Cardiac fibroblast (primary cell): ENCODE measurements around the gene FREM1.

ENCODE experiments used
- DNase-seq, 2 donors: peaks; one replicate each; pipeline versions ENCODE4 v3.0.0 to v3.0.0-alpha.2; 2010; ENCODE audit warnings: low read depth in 2 of 2
- H3K4me3 ChIP-seq, 2 donors: replicated peaks in 1 of 2; 1 replicate in 1 of 2; 2 replicates in 1 of 2; pipeline ENCODE4 v1.5.1; 2011; ENCODE audit warnings: low read depth in 2 of 2, low read length in 2 of 2, mild to moderate bottlenecking in 2 of 2, moderate library complexity in 1 of 2
- CTCF ChIP-seq: IDR thresholded peaks from one replicate; pipeline ENCODE4 v1.5.1; 2011; ENCODE audit warnings: low read depth, mild to moderate bottlenecking, low read length, inconsistent platforms

The FREM1 gene

GRCh38 chr9:14891332-14891731, 18.9 kb downstream of the FREM1 start:
- DNase-seq, result no peak
- TF ChIP-seq CTCF, result no peak
- H3K4me3 ChIP-seq, result no peak overlapping the region

DNA sequence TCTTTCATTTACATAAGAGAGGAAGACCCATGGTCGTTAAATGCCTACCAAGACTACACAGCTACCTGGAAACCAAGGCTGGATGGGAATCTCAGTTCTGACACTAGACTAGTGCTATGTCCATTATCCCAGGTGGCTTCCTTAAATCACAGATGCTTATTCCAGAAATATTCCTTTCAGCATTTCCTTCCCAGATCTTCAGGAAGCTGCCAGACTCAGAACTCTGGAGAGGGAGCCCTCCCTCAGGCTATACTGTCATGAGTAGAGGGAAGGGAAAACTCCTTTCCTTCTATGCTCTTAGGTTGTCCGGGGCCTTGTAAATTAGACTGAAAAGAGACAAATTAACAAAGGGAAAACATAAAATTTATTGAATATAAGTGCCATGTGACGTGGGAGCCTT, 20.8 kb downstream of the FREM1 start:
- TF ChIP-seq CTCF, result no peak
- no peak overlapping the region for H3K4me3 ChIP-seq

DNA sequence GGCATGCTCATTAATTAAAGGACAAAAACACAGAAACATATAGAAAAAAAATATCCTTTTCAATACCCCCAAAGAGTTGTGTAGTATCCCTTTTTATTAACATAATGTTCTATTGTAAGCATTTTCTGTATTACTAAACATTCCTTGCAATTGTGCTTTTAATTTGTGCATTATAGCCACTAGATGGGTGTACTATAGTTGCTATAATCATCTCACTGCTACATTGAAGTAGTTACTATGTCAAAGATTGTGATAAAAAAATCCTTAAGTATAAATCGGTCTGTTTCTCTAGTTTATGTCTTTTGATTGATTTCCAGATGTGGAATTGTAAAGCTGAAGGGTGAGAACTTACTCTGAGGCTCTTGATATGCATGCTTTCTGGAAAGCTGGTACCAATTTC, 21.4 kb downstream of the FREM1 start:
- DNase-seq, result no peak
- TF ChIP-seq CTCF, result no peak
- no peak overlapping the region for H3K4me3 ChIP-seq

More for the DNA sequence above, 20.8 kb downstream of the FREM1 start:
- no peak for DNase-seq

DNA sequence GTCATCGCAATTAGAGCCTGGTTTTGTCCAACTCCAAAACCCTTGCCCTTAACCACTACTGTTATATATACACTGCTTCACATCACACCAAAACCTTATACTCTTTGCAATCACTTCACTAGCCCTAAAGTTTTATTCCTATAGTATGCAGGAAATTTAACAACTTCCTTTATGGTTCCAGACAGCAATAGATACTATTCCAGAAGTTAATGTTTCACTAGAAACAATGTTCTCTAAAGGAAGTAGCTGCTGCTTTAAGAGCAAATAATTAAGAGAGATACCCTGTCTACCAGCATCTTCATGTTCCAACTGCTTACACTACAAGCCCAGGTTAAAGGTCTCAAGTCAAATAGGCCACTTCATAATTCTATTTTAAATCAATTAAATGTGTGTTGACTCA, 22.0 kb downstream of the FREM1 start:
- DNase-seq, result no peak
- H3K4me3 ChIP-seq, result no peak overlapping the region
- no peak for TF ChIP-seq CTCF

DNA sequence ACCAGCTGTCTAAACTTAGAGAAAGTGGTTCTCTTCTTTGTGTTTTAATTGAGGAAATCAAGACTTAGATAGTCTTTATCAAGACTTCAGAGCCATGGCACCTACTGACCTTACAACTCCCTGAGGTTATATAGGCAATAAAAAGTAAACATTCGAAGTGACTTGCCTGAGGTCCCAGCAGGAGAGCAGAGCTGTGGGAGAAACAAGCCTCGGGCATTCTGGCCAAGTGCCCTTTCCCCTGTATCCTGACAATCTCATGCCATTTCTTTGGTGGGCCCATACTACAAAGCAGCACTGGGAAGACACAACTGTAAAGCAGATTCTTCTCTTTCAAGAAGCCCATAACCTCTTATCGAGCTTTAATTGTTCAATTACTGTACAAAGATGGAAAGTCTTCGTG, 23.1 kb downstream of the FREM1 start:
- no peak for TF ChIP-seq CTCF
- H3K4me3 ChIP-seq, result no peak overlapping the region

DNA sequence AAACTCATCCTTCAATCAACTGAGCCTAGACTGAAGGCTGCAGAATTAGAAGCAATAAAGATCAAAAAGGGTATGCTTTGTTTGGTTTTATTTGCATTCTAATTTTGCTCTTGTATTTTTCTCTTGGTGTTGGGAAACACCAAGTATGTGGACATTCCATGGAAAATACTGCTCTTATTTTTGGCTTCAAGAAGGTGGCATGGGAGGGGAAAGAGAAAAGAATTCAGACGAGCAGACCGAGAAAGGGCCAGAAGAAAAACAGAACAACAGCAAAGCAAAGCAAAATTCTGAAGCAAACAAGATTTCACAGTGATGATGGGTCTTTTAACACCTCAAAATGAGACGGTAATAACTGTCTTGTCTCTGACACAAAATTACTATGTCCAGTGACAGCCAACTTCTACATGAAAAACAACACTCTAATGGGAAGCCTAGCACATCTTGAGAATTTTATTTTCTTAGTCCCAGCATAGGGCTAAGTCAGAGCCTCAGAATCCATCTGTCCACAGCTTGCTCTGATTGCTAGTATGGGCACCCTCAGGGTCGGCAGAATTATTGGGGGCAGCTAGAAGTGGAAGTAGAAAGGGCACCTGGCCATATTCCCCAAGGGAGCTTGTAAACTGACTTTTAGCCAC, 26.8 kb downstream of the FREM1 start:
- DNase-seq, result peak in 1 of 2 donors; percentile 6
- H3K4me3 ChIP-seq, result no peak overlapping the region
- no peak for TF ChIP-seq CTCF

More for the DNA sequence above, 23.1 kb downstream of the FREM1 start:
- no peak for DNase-seq

DNA sequence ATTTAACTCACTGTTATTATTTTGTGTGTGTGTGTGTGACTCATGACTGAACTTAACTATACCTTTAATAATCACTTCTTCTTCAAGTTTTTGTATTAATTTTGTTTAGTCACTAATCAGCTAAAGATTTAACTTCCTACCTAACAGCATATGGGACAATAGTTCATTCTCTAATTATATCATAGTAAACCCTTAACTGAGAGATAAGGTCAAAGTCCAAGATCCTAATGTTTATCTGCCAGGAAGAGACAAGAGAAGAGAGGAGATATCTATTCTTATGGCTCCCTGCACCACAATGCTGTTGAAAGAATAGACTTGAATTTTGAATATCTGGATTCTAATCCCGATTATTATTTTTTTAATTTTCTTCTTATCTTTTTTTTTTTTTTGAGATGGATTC, 28.1 kb downstream of the FREM1 start:
- no peak for TF ChIP-seq CTCF
- H3K4me3 ChIP-seq, result no peak overlapping the region
- no peak for DNase-seq
